Stimulated activated CD8-positive, alpha-beta memory T cell treated with anti-CD3 and anti-CD28 coated beads, Interleukin-15, amount 100 ng/mL, for 48 hours (primary cell): ENCODE measurements around the gene GRID2.
"Not testable (repeated sequence)": the region's sequence is repeated elsewhere in the genome, so short reads cannot be mapped to it uniquely, and the experiment has no call there.

Experiments used
- DNase-seq, 2 donors: peaks; one replicate each; pipeline ENCODE4 v3.0.0-alpha.2; 2020; ENCODE audit warnings: low read depth in 2 of 2

GRID2 gene

GRCh38 chr4:92303621-92304027 is at the start of gene GRID2:
TSS of gene GRID2 (plus strand) at chr4:92303966.
- DNase-seq, result no peak

- no peak for DNase-seq
Measured at GRCh38 chr4:92253986-92254671, 49.6 kb upstream of the GRID2 start.

GRCh38 chr4:92254767-92255442 is 48.9 kb upstream of the GRID2 start:
- no peak for DNase-seq

- DNase-seq, result no peak
Measured at GRCh38 chr4:92255920-92256244, 47.9 kb upstream of the GRID2 start.

GRCh38 chr4:92257931-92258857 is 45.6 kb upstream of the GRID2 start:
- no peak for DNase-seq

GRCh38 chr4:92261256-92261655 is 42.5 kb upstream of the GRID2 start:
- no peak for DNase-seq

- no peak for DNase-seq
Measured at GRCh38 chr4:92262371-92262770, 41.4 kb upstream of the GRID2 start.

GRCh38 chr4:92263010-92263409 is 40.8 kb upstream of the GRID2 start:
- no peak for DNase-seq

GRCh38 chr4:92263575-92263974 is 40.2 kb upstream of the GRID2 start:
- no peak for DNase-seq

- DNase-seq, result no peak
Measured at GRCh38 chr4:92264163-92264562, 39.6 kb upstream of the GRID2 start.

- DNase-seq, result no peak
Measured at GRCh38 chr4:92265021-92265420, 38.7 kb upstream of the GRID2 start.

- DNase-seq, result no peak
Measured at GRCh38 chr4:92265798-92266197, 38.0 kb upstream of the GRID2 start.

- no peak for DNase-seq
Measured at GRCh38 chr4:92266521-92266920, 37.2 kb upstream of the GRID2 start.

- DNase-seq, result no peak
Measured at GRCh38 chr4:92268642-92269041, 35.1 kb upstream of the GRID2 start.

GRCh38 chr4:92270908-92271307 is 32.9 kb upstream of the GRID2 start:
- no peak for DNase-seq

GRCh38 chr4:92271551-92271950 is 32.2 kb upstream of the GRID2 start:
- DNase-seq, result not testable (repeated sequence)

GRCh38 chr4:92277057-92277881 is 26.5 kb upstream of the GRID2 start:
- DNase-seq, result not testable (repeated sequence)

GRCh38 chr4:92279296-92279695 is 24.5 kb upstream of the GRID2 start:
- no peak for DNase-seq

GRCh38 chr4:92299152-92299551 is 4.6 kb upstream of the GRID2 start:
- no peak for DNase-seq

- no peak for DNase-seq
Measured at GRCh38 chr4:92304121-92304520, 355 bp downstream of the GRID2 start.

GRCh38 chr4:92304606-92305005 is 840 bp downstream of the GRID2 start:
- no peak for DNase-seq
